Kidney epithelial cell (primary cell): ENCODE data around the gene TLR5. TPM values are rescaled to one million over a fixed set of nuclear protein-coding genes. Genes with fewer than 3 reads are reported as not detected.

Experiments used
- DNase-seq: peaks from one replicate; pipeline ENCODE4 v3.0.0-alpha.2; 2010; ENCODE audit warnings: low read depth
- H3K27me3 ChIP-seq: 2 replicates; pipeline ENCODE4 v1.6.0; 2011; ENCODE audit warnings: low read length; ENCODE audit not compliant: control insufficient read depth, insufficient read depth
- H3K36me3 ChIP-seq: 2 replicates; pipeline ENCODE4 v1.5.1; 2011; ENCODE audit warnings: low read length; ENCODE audit not compliant: control insufficient read depth, insufficient read depth
- H3K4me3 ChIP-seq: 2 replicates; pipeline ENCODE4 v1.5.1; 2011; ENCODE audit warnings: low read depth, mild to moderate bottlenecking, control low read depth, low read length
- total RNA-seq: library from RNA; depleted of rRNA; stranded (reverse); fragments of >200 nt; gene quantifications from 2 replicates; pipeline ENCODE4 v1.2.3, GENCODE V29; 2015
- TF ChIP-seq, protein P1 (sequence below): IDR thresholded peaks from 2 replicates; pipeline ENCODE4 v1.5.1; 2011; ENCODE audit warnings: mild to moderate bottlenecking, moderate library complexity, low read length, control low read depth, inconsistent platforms; ENCODE audit not compliant: insufficient read depth, poor library complexity, severe bottlenecking

Gene TLR5
- total RNA-seq, 1 donor from 2014 or later, result 3.7 TPM

DNA sequence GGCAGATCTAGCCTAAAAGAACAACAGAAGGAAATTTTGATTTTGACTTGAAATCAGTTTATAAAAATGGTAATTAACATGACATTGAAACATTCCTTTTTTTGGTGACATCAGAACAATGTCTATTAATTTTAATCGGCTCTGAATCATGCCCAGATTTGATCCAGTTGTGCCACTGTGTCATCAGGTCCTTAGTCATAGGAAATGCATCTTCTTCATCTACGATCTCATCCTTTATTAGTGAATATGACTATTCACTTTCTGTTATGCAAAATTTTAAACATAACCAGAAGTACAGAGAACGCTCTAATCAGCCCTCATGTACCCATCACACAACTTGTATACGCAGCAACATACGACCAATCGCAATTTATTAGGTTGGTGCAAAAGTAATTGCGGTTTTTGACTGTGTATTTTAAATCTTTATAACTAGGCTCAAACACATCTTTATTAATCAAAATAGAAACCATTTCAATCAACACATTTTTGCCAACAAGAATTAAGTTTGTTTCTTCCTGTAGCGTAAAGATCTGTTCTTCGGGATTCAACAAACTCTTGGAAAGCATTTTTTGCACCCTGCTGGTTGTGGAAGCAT is 40.3 kb upstream of the TLR5 start:
- H3K4me3 ChIP-seq, result no peak overlapping the region
- TF ChIP-seq, protein P1, sequence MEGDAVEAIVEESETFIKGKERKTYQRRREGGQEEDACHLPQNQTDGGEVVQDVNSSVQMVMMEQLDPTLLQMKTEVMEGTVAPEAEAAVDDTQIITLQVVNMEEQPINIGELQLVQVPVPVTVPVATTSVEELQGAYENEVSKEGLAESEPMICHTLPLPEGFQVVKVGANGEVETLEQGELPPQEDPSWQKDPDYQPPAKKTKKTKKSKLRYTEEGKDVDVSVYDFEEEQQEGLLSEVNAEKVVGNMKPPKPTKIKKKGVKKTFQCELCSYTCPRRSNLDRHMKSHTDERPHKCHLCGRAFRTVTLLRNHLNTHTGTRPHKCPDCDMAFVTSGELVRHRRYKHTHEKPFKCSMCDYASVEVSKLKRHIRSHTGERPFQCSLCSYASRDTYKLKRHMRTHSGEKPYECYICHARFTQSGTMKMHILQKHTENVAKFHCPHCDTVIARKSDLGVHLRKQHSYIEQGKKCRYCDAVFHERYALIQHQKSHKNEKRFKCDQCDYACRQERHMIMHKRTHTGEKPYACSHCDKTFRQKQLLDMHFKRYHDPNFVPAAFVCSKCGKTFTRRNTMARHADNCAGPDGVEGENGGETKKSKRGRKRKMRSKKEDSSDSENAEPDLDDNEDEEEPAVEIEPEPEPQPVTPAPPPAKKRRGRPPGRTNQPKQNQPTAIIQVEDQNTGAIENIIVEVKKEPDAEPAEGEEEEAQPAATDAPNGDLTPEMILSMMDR, result no peak
- no peak for DNase-seq
- no peaks in the 10 kb centered on the region for H3K36me3 ChIP-seq
- H3K27me3 ChIP-seq, result no peaks in the 10 kb centered on the region

DNA sequence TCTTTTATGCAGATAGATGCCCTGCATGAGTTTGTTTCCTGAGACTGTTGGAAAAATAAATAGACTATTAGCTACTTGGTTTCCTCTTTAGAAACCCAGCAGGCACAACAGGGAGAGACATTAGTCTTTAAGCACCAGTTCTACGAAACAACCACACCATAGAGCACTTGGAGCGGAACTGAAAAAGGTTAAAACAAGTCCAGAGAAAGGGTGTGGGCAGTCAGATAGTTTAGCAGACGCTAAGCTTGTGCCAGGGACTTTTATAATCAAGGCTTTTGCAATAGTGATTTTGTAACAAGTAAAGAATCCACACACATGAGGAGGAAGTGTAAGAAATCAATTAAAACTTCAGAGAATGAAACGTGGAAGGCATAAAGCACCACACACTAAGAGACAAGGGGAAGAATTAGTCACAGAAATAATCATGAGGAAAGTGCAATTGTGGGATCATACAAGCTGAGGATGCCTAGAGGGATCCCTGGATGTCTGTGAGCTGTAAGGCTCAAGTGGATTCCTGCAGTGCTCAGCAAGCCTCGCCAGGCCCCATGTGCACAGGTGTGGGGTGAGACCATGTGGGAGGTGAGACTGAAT is 37.8 kb upstream of the TLR5 start:
- Histone ChIP-seq H3K27me3 (no peaks in the 10 kb centered on the region), H3K4me3 (no peak overlapping the region), H3K36me3 (no peaks in the 10 kb centered on the region)
- no peak for DNase-seq
- TF ChIP-seq, protein P1, result no peak

DNA sequence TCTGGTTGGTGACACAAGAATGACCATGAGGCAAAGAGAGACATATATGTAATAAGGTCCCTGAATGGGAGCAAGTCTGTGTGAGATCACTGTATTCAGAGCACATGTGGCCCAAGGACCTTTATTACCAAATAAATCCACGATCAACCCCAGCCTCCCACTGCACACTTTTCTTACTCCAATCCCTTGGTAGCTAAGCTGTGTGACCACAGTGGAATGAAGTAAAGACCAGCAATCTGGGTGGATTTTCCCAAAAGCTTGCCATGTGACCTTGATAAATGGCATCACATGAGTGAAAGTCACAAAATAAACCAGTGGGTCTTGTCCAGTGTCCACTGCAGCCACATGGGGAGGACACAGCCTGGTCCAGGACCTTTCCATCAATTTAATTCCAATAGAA is 36.7 kb upstream of the TLR5 start:
- H3K4me3 ChIP-seq, result no peak overlapping the region
- TF ChIP-seq, protein P1, result no peak

DNA sequence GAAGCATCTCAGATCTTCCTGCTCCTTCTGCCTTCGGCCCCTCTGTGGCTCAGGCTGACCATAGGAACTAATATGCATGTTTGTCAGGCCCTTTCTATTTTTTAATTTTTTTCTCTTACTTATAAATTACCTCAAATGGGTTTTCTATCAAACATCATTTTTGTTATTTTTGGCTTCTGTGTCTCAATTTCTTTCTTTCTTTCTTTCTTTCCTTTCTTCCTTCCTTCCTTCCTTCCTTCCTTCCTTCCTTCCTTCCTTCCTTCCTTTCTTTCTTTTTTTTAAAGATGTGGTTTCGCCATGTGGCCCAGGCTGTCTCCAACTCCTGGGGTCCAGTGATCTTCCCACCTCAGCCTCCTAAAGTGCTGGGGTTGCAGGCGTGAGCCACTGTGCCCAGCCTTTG is 36.2 kb upstream of the TLR5 start:
- no peaks in the 10 kb centered on the region for H3K27me3 ChIP-seq
- TF ChIP-seq, protein P1, result no peak

More for the DNA sequence above, 36.7 kb upstream of the TLR5 start:
- no peaks in the 10 kb centered on the region for H3K36me3 ChIP-seq
- no peak for DNase-seq
- no peaks in the 10 kb centered on the region for H3K27me3 ChIP-seq

GRCh38 chr1:223177681-223178080 is 34.6 kb upstream of the TLR5 start:
- DNase-seq, result no peak
- no peaks in the 10 kb centered on the region for H3K36me3 ChIP-seq
- TF ChIP-seq, protein P1, result no peak
- no peak overlapping the region for H3K4me3 ChIP-seq
- H3K27me3 ChIP-seq, result no peaks in the 10 kb centered on the region

More for the DNA sequence above, 36.2 kb upstream of the TLR5 start:
- DNase-seq, result no peak
- Histone ChIP-seq H3K4me3 (no peak overlapping the region), H3K36me3 (no peaks in the 10 kb centered on the region)

DNA sequence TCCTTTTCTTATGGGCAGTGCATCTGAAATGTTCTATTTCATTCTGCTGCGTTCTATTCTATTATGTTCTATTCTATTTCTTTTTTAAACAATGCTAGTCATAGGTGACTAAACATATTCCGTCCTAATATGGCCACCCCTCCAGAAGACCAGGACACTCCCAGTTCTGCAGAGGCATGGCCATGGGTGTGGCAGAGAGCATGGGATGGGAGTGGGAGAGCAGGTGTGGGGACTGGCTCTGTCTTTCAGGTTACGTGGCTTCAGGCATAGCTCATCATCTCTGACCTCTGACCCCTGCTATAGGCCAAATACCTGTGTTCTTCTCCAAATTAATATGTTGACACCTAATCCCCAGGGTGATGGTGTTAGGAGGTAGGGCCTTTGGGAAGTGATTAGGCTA is 33.4 kb upstream of the TLR5 start:
- H3K4me3 ChIP-seq, result no peak overlapping the region
- H3K27me3 ChIP-seq, result no peaks in the 10 kb centered on the region
- DNase-seq, result no peak
- TF ChIP-seq, protein P1, result no peak
- H3K36me3 ChIP-seq, result no peaks in the 10 kb centered on the region
